HG02938 (cell line): ENCODE measurements around the gene INPP5K.

Experiments used
- ATAC-seq: cut with Tn5 transposase; IDR thresholded peaks from one replicate; pipeline ENCODE4 v1.9.1; 2021; ENCODE audit warnings: mild to moderate bottlenecking, moderate library complexity; ENCODE audit not compliant: unreplicated experiment

INPP5K gene

GRCh38 chr17:1486802-1487695, 29.4 kb downstream of the INPP5K start:
- no peak for ATAC-seq

GRCh38 chr17:1485423-1486376, 30.7 kb downstream of the INPP5K start:
- no peak for ATAC-seq

GRCh38 chr17:1484676-1485422, 31.6 kb downstream of the INPP5K start:
- no peak for ATAC-seq

GRCh38 chr17:1484060-1484535, 32.3 kb downstream of the INPP5K start:
- ATAC-seq, result no peak

- no peak for ATAC-seq
Observed at GRCh38 chr17:1482680-1483079, 33.7 kb downstream of the INPP5K start.

GRCh38 chr17:1481736-1482135, 34.7 kb downstream of the INPP5K start:
- no peak for ATAC-seq

- no peak for ATAC-seq
Observed at GRCh38 chr17:1480747-1481465, 35.5 kb downstream of the INPP5K start.

- no peak for ATAC-seq
Observed at GRCh38 chr17:1478418-1478817, 38.0 kb downstream of the INPP5K start.

- ATAC-seq, result no peak
Observed at GRCh38 chr17:1475321-1475854, 41.0 kb downstream of the INPP5K start.

GRCh38 chr17:1474402-1475189, 41.8 kb downstream of the INPP5K start:
- no peak for ATAC-seq

GRCh38 chr17:1473841-1474240, 42.6 kb downstream of the INPP5K start:
- no peak for ATAC-seq

- ATAC-seq, result no peak
Observed at GRCh38 chr17:1473170-1473569, 43.2 kb downstream of the INPP5K start.

GRCh38 chr17:1471911-1472821, 44.2 kb downstream of the INPP5K start:
- ATAC-seq, result no peak

GRCh38 chr17:1471490-1471889, 44.9 kb downstream of the INPP5K start:
- no peak for ATAC-seq

GRCh38 chr17:1470755-1471462, 45.5 kb downstream of the INPP5K start:
- no peak for ATAC-seq

GRCh38 chr17:1470071-1470754, 46.2 kb downstream of the INPP5K start:
- ATAC-seq, result no peak
